NK-92 (cell line): Measurements from ENCODE around the gene CER1.

Experiments
- DNase-seq: peaks from one replicate; lab custom pipeline; 2025; ENCODE audit not compliant: unreplicated experiment; lab: John Stamatoyannopoulos, UW

The CER1 gene, protein sequence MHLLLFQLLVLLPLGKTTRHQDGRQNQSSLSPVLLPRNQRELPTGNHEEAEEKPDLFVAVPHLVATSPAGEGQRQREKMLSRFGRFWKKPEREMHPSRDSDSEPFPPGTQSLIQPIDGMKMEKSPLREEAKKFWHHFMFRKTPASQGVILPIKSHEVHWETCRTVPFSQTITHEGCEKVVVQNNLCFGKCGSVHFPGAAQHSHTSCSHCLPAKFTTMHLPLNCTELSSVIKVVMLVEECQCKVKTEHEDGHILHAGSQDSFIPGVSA

DNA sequence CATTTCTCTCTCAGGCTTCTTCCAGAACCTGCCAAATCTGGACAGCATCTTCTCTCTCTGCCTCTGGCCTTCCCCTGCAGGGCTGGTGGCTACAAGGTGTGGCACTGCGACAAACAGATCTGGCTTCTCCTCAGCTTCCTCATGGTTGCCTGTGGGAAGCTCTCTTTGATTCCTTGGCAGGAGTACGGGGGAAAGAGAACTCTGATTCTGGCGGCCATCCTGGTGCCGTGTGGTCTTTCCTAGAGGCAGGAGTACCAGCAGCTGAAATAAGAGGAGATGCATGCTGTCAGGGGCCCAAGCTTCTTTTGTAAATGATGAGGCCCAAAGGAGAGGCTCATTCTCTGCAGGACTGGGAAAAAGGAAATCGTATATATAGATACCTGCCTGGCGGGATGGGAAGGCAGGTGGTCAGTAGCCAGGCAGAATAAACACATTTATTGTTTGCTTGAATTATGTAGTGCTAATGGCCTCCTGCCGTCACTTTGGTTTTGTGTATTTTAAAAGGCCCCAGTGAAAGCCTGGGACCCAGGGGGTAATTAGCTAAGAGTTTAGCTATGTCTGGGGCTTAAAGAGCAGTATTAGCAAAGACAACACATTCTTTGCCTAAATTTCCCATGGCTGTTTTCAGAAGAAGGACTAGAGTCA lies at the start of gene CER1:
Gene CER1, minus strand, starts transcription at position 343 of the 645 bp plus-strand sequence. Its CDS starts 61 bp downstream, at position 282.
- no peak for DNase-seq

DNA sequence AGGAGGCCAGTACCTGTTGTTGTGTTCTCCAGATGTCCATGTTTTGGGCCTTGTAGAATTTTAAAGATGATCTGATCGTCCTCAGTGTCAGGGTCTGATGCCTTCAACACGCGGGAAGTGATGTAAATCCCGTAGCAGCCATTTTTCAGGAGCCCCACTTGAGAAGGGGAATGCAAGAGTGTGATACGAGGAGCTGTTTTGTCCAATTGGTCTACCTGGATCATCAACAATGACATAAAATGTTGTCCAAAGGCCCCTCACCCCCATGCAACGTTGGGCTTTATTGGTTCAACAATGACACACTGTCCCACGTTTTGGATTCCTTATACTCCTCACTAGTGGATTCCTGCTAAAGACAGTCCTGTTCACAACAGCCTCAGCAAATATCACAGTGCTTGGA lies 48.1 kb upstream of the CER1 start:
- no peak for DNase-seq

DNA sequence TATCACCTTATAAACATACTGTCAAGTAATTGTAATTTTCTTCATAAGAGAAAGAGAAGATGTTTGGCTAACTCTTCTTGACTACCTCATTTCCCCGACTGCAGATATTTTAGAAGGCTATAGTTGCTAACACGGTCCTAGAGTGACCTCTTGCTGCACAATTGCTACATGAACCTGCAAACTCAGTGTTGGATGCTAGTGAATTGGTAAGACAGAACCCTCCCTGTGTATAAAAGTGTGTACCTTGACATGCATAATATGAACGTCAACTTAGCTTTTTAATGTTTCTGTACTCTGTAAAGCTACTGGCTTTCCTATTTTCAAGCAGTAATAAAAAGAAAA lies 46.7 kb upstream of the CER1 start:
- no peak for DNase-seq

DNA sequence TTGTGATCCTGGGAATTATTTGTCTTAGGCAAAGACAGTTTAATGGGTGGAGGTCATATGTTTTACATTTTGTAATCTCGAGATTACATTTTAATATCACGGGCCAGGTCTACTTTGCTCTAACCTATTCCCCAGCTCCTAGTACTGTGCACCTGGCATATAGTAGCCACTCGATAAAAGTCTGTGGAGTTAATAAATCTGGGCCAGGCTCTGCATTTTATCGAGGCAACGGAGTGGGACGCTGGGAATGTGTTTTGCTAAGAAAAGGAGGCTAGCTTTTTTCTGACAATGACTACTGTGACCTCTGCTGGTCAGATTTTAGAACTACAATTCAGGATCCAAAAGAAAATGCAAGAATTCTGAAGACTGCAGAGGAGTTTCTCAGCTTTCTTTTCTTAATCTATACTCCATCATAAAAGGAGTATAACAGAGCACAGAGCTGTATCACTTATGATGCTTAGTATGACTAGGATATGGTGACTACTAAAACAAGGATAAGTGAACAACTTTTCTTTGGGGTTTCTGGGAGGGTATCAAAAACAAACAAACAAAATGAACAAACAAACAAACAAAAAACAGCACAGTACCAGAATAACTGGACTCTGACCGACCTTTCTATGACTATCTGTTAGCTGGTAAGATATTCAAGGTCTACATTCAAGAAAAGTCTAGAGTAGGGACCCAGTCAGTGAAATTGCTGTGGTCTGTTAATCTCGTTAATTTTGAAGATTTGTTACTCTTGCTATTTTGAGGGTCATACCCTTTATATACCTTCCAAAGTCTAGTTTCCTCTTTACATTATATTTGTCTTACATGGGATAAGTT lies 46.1 kb upstream of the CER1 start:
- no peak for DNase-seq

DNA sequence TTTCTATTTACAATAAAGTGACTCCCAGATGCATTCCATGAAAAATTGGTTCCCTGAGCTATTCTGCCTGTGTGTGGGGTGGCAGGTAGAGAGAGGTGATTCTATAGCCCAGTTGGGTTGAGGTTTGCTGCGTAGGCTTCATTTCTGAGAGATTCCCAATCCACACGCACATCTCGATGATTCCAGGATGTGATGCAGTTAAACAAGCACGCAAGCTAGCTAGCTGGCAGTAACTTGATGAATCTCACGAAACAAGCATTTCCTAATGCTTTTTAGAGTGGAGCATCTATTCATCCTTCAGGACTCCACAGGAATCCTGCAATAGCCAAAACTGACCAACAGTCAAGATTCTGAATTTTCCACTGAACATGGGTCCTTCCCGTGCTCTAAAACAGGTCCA lies 43.8 kb upstream of the CER1 start:
- no peak for DNase-seq

DNA sequence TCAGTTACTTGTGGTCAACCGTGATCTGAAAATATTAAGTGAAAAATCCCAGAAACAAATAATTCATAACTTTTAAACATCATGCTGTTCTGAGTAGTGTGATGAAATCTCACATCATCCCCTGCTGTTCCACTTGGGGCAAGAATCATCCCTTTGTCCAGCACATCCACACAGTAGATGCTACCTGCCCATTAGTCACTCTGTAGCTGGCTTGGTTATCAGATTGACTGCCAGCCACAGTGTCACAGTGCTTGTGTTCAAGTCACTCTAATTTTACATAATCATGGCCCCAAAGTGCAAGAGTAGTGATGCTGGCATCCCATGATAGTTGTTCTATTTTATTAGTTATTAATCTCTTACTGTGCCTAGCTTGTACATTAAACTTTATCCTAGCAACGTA lies 39.1 kb upstream of the CER1 start:
- no peak for DNase-seq

DNA sequence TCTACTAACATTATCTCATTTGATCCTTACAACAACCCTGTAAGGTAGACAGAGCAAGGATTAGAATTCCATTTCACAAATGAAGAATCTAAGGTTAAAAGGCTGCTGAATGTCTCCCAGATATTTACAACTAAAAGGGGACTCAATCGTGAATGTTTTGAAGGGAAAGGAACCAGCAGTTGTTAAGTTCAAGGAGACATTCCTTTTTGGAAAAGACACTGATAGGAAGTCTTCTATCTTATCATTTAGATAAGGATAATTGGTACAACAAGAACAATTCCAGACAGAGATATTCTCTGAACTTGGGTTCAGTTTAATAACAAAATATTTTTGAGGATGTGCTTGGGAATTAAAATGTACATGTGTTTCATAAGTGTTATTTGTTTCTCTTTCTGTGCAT lies 37.5 kb upstream of the CER1 start:
- DNase-seq, result no peak

DNA sequence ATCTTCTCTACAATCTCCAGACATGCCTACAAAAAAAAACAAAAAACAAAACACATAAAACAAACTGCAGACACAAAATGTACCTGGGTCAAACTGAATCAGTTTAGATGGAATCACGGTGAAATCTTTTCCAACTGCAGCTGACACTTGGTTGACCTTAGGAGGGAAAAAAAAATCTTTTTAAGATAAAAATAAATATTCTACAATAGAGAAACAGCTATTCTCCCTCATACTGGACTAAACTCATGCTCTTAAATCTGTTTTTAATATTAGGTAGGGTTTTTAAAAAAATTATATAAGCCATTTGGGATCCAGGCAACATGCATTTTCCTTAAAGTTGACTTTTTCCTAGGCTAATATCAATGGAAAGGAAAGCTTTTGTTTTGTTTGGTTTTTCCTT lies 33.8 kb upstream of the CER1 start:
- DNase-seq, result no peak

DNA sequence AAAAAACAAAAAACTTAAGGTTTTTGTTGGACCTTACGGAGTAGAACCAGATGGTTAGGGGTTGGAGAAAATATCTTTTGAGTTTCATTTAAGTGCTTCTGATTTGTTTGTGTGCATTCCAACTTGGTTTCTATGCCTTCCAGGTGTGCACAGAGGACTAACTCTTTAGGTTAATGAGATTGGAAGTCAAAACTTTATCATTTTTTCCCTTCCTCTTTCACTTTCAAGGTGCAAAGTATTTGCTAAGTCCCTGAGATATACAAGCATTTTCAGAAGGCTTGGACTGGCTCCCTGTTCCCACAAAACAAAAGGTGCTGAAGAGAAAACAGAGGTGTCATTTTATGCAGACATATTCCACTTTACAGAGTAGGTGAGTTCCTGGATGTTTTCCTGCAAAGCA lies 30.3 kb upstream of the CER1 start:
- DNase-seq, result no peak

DNA sequence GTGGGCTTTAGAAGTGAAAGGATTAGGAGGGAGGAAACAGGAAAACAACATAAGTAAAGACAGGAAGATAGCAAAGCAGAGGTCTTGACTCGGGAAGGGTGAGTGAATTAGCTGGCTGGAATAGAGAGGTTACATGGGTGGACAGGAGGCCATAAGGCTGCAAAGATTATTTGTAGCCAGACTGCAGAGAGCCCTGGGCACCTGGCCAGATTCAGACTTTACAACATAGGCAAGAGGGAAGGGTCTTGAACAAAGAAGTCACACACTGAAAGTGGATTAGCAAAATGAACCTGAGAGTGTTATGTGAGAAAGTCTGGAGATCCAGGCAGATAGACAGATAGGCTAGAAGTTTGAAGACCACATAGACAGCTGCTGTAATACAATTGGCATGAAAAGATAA lies 29.7 kb upstream of the CER1 start:
- DNase-seq, result no peak

DNA sequence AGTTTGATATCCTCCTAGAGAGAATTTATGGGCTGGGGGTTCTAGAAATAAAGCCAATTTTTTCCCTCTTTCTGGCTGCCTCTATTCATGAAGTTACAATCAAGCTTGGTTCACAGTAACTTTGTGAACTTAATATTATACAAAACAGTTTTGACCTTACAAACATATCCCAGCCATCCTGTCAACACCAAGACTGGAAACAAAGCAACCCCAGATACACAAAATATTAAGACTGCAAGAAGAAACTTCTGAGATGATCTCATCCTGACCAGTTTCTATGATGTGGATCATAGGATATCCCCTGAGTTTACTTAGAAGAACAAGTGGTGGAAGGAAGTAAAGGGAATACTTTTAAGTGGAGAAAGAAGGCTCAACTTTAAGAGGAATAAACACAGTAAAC lies 28.3 kb upstream of the CER1 start:
- DNase-seq, result no peak

DNA sequence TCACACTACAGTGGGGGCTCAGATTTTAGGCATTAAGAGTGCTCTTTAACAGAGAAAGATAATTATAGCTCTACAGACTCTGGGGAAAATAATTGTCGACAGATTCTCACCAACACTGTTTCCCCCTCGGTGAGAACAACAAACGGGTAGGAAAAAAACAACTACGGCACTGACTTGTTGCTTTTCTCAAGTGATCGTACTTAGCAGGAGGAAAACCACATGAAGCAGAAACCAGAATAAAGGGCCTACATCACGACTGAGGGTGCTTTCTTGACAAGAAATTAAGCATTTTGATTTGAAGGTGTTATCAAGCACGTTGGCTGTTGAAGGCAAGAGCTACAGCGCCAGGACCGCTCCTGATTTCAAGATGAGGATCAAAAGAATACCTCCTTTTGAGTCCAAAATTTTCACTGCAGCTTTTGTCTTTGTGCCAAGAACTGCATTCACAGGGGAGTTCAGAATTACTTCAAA lies 27.2 kb upstream of the CER1 start:
- DNase-seq, result no peak

DNA sequence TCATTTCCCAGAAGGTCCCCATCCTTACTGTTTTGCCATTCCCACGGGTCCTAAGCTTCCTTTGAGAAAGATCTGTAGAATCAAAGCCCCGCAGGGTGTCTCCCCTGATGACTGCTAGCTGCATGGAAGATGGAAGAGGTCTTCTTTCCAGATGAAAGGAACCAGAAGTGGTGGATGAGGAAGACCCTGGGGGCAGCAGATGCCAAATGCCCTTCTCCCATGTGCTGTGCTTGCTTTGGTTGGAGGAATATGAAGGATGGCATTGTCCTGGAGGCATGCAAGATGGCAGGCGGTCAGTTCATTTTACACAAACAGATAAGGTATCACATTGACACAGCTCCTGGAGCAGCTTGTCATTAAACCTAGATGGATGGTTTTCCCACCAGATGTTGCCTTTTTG lies 25.8 kb upstream of the CER1 start:
- DNase-seq, result no peak

DNA sequence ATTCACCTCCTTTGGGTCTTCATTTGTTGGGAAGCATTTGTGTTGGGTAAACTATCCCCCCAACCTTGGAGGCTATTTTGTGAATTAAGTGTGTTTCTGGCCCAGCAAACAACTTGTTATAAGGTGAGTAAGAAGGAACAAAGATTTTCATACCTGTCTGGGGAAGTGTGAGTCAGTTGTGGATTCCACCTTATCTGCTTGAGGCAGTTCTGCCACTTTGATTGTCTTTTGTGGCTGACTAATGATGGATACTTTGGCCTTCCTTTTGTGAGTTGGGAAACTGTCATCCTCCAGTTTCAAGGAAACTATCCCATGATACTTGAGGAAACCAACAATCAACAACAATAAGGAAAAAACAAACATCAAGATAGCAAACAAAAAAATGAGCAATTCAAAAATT lies 24.6 kb upstream of the CER1 start:
- DNase-seq, result no peak

DNA sequence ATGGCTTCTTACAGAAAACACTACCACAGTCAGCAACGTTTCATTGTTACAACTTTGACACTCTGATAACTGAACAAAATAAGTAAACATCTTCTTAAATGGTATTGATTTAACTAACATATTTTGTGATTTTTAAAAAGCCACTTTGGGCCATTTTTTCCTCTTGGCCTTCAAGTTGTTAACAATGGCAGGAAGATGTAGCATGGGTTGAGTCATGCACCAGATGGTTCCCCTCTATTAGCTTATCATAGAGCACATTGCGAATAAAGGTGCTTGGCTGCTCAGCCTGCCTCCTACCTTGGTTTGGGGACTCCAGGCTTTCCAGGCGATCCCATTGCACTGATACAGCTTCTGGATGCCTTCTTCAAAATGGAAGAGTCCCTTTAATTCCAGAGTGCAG lies 24.1 kb upstream of the CER1 start:
- DNase-seq, result no peak

DNA sequence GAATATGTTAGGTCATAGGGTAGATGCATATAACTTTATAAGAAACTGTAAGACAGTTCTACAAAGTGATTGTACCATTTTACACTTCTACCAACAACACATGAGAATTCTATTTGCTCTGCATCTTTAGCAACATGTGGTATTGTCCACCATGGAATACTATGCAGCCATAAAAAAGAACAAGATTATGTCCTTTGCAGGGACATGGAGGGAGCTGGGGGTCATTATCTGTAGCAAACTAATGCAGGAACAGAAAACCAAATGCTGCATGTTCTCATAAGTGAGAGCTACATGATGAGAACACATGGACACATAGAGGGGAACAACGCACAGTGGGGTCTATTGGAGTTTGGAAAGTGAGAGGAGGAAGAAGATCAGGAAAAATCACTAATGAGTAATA lies 22.2 kb upstream of the CER1 start:
- no peak for DNase-seq

DNA sequence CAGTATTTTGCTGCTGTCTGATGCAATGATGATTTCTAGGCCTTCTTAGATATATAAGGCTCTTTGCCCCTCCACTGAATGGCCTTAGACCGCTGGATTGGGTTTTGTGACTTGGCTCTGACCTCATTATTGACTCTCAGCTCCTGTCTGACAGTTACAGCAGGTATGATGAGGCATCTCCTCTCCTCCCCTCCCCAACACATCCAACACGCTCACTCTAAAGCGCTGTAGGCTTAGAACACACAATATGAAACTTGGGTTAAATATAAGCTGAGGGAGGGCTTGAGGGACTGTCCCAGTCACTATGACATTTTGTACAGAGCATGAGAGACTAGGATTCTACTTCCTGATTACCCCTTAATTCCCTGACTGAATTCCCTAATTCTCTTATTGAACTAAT lies 18.8 kb upstream of the CER1 start:
- DNase-seq, result no peak

DNA sequence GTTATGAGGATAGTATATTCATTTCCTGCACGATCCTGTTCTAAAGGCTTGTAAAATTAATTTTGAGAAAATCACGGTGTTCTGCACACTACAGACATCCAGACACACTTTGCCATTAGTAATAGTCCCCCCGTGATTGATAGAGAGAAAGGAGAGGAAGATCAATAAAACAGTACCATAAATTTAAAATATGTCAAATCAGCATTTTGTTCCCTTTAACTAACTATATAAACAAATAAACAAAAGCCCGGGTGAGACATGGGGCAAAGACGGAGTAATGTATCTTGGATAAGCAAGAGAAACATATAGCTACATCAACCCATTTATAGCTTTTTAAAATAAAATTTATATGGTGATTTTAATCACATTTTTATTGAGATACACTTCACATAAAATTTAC lies 10.6 kb upstream of the CER1 start:
- DNase-seq, result no peak

DNA sequence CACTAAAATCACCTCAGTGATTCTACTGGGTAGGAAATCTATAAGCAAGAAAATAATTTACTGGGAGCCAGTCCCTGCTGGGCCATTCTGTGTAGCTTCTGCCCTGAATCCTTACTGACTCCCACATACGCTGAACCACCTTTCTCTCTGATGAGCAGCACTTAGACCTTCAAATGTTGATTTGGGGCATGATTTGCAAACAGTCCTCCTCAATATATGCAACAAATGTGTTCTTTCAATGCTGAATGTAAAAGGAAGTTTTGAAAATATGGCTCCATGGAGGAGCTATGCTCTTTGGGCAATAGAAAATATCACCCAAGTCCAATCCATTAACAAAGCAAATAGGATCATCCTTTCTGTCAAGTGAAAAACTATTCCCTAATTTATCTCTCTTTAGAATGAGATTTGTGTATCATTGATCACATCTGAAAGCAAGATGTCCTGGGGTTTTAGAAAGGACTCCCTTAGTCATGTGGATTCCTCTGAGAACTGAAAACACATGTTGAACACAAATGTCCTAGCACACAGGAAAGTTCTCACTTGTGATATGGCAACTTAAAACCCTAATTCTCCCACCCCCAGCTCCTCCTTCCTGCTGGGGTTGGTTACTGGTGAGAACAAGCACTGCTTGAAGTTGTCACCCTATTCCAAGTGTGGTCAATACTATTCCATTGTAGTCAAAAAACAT lies 8.9 kb upstream of the CER1 start:
- DNase-seq, result no peak

DNA sequence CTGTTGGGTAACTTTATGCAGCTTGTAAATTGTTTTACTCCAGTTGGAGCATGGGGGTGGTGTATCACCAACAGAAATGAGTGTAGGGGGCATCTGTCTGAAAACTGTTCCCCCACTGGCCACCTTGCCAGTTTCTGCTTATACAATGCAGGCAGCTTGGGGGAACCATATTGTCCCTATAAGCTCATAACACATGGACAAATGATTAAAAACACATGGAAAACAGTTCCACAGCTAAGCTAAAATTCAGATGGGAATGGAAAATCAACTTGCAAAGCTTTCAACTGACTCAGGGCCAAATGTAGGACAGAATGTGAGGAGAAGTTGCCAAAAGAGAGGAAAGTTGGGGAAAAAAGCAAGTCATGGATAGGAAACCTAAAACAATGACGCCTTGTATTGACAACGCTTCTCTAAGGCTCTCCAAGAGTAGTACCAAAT lies 7.9 kb upstream of the CER1 start:
- no peak for DNase-seq

DNA sequence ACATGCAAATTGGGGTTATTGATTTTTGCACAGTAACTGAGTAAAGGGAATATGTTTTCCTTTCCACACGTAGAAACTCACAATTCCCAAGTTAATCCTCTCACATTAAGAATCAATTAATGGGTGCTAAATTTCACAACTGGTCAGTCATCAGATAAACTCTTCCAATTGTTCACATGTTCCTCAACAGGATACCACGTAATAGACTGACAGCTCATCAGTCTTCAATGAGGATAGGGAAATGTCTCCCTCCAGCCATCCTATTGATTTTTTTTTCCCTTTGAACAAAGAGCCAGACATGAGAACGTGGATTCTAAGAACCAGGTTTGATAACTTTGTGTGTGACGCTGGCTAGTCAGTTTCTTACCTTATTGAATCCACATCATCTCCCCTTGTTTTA lies 768 bp upstream of the CER1 start:
- no peak for DNase-seq
